ENCODE results near the gene ST6GALNAC6.

ST6GALNAC6 gene

DNA sequence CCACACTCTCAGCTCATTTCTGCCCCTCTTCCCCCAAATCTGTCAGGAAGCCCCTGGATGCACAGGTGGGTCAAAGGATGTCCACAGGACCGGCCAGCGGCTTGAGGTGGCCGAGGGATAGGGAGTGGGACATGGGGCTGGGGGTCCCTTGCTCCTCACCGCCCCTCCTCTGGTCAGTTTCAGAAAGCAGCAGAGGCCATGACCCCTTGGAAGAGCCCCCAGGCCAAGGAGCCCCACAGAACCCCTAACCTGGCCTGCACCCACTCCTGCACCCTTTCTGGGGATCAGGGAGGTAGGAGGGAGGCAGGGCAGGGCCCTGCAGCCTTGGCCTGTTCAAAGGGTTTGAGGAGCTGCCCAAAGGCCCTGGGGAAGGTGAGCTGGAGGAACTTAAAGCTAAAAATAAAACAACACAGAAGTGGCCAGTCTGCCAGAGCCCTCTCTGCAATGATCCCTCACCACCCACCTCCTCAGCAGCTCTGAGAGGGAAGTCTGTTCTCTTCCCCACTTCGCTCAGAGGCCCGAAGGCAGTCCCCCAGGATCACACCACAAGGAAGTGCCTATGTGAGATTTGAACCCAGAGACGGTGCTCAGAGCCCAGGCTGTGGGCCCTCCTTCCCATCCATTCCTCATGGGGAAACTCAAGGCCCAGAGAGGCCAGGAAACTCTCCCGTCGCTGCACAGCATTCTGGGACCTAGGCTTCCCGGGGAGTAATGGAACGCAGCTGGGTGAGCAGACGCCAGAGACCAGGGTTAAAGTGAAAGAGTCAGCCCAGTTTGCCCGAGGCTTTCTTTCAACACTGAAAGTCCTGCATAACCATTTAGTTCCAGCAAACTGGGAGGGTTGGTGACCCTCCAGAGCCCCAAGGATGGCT is 45.9 kb downstream of the ST6GALNAC6 start:
- TF ChIP-seq, protein P1, sequence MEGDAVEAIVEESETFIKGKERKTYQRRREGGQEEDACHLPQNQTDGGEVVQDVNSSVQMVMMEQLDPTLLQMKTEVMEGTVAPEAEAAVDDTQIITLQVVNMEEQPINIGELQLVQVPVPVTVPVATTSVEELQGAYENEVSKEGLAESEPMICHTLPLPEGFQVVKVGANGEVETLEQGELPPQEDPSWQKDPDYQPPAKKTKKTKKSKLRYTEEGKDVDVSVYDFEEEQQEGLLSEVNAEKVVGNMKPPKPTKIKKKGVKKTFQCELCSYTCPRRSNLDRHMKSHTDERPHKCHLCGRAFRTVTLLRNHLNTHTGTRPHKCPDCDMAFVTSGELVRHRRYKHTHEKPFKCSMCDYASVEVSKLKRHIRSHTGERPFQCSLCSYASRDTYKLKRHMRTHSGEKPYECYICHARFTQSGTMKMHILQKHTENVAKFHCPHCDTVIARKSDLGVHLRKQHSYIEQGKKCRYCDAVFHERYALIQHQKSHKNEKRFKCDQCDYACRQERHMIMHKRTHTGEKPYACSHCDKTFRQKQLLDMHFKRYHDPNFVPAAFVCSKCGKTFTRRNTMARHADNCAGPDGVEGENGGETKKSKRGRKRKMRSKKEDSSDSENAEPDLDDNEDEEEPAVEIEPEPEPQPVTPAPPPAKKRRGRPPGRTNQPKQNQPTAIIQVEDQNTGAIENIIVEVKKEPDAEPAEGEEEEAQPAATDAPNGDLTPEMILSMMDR (conservative IDR thresholded peaks at IDR 0.05; ENCODE audit: low read depth) = no peak
- H3K27ac ChIP-seq = peak overlapping the region; percentile 71
- peak; percentile 52 for DNase-seq (ENCODE audit: low spot score)
- ChIA-PET POLR2A (ENCODE audit: low non-redundant PET) (interaction anchor here (0.5 to 0.6 kb wide), 2 partner anchors 20 to 35 kb away, joined by 3 to 11 read pairs; no protein-coding TSS in a partner anchor), CTCF (interaction anchor here (0.6 to 3.2 kb wide), 2 partner anchors 14 to 16 kb away, joined by 4 to 24 read pairs; no protein-coding TSS in a partner anchor)

DNA sequence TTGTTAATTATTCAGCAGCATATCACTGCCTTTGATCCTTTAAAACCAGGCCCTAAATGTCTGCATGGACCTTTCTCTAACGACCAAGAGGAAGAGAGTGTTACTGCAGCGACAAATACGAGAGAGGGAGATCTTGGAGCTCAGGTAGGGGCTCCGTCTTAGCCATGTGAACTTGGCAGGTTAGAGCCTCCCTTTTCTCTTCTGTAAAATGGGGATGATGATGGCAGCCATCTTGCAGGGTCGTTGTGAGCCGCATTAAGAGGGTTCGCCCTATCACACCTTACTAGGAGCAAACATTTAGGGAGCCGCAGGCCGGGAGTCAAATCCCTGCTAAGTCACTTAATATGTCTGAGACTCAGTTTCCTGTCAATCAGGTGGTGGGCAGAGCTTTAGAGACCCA is 46.6 kb downstream of the ST6GALNAC6 start:
- POLR2A ChIA-PET (ENCODE audit: low non-redundant PET) = interaction anchor here (0.6 kb wide), 1 partner anchor 34 kb away, joined by 3 read pairs; no protein-coding TSS in a partner anchor
- no peak for DNase-seq (ENCODE audit: low spot score)
- TF ChIP-seq, protein P1 (conservative IDR thresholded peaks at IDR 0.05; ENCODE audit: low read depth) = no peak
- CTCF ChIA-PET = interaction anchor here (0.6 to 3.2 kb wide), 2 partner anchors 15 to 17 kb away, joined by 4 to 24 read pairs; no protein-coding TSS in a partner anchor
- peak overlapping the region; percentile 71 for H3K27ac ChIP-seq

DNA sequence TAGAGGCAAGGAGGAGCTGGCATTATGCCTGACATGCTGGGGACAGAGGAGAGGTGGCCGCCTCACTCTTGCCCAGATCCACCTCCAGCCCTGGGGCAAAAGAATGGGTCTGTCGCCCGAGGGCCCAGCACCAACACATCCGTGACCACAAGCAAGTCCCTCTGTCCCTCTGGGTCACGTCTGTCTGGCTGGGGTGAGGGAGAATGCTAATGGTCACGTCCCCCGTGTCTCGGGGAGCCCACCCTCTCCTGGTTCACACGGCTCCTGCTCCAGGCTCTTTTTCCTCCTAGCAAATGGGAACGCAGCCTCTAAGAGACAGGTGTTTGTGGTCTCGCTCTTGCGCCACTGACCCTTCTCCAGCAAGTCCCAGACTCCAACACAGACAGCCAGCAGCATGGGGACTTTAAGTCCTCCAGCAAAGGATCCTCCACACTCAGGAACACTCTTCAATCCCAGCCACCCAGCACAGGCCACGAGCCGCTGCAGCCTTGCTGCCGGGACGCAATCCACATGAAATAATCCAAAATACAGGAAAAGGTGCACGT is 49.0 kb downstream of the ST6GALNAC6 start:
- TF ChIP-seq, protein P1 (conservative IDR thresholded peaks at IDR 0.05; ENCODE audit: low read depth) = no peak
- no peak for DNase-seq (ENCODE audit: low spot score)
- ChIA-PET POLR2A (ENCODE audit: low non-redundant PET) (no interaction called here), CTCF (no interaction called here)
- H3K27ac ChIP-seq = no peak overlapping the region

DNA sequence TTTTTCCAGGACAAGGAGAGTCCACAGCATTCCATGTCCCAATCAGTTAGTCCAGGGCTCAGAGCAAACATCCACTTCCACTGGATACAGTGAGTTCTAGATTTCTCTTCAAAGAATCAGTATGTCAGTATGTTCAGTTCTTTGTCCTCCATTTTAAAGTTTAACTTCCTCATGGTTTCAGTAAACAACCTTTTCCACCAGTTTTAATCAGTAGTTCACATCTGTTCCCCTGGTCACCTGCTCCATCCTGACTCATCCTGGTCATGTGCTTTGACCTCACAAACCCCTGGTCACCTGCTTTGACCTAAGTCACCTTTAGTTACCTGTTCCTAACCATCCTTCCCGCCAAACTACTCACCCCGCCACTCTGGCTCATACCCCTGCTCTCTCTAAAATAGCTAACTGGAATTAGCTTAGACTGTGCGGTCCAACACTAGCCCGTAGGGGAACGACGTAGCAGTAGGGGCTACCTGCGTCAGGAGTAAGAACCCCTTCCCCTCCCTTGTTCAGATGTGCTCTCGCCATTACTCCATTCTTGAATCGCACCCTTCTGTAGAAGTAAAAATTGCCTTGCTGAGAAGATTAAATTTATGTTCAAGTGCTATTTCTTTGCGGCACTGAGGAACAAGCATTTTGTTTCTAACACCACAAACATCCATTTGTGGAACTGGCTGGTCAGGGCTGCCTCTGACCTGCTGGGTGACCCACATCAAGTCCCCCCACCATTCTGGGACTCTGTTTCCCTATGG is 50.5 kb downstream of the ST6GALNAC6 start:
- ChIA-PET CTCF (no interaction called here), POLR2A (ENCODE audit: low non-redundant PET) (no interaction called here)
- no peak overlapping the region for H3K27ac ChIP-seq
- TF ChIP-seq, protein P1 (conservative IDR thresholded peaks at IDR 0.05; ENCODE audit: low read depth) = no peak
- DNase-seq (ENCODE audit: low spot score) = no peak

DNA sequence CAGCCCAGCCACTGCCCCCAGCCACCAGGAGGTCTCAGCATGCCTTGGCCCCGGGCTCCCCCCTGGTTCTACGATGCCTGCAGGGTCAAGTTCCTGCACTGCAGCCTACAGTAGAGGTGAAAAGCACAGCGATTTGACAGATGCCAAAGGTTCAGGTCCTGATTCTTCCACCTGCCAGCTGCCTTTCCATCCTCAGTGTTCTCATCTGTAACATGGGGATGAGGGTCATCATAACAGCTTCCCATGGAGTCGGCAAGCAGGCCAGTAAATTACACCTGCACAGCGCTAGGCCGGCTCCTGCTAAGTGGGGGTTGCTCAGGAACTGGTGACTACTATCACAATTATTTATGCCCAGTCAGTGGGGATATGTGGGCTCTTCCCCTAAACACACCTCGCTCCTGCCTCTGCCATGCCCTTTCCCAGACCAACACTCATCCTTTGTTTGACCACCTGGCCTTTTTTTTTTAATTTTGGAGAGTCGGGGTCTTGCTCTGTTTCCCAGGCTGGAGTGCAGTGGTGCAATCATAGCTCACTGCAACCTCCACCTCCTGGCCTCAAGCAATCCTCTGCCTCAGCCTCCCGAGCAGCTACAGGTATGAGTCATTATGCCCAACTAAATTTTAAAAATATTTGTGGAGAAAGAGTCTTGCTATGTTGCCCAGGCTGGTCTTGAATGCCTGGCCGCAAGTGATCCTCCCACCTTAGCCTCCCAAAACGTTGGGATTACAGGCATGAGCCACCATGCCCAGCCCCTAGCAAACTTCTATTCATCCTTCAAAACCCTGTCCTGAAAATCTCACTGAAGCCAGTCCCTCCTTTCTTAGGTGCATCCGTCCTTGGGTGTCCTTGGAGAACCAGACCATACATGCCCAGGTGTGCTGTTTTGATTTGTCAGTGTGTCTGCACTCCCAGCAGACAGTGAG is 51.3 kb downstream of the ST6GALNAC6 start:
- ChIA-PET CTCF (no interaction called here), POLR2A (ENCODE audit: low non-redundant PET) (no interaction called here)
- no peak for DNase-seq (ENCODE audit: low spot score)
- peak overlapping the region; percentile 27; the same call in 1 of the 2 replicates for H3K27ac ChIP-seq
- TF ChIP-seq, protein P1 (conservative IDR thresholded peaks at IDR 0.05; ENCODE audit: low read depth) = no peak

Data from RWPE1 (cell line).